IMR-90 (cell line): ENCODE data around the gene TCERG1L. TPM values are rescaled to one million over a fixed set of nuclear protein-coding genes. Genes with fewer than 3 reads are reported as not detected.

Experiments
- ATAC-seq: fragments of 200-7000 bp; cut with Tn5 transposase; 2 replicates; pipeline ENCODE4 v1.9.1; 2020; ENCODE audit warnings: low read depth, mild to moderate bottlenecking, moderate library complexity
- BruUV-seq: library from RNA; stranded (reverse); fragments of 400-500 nt; replicated peaks from 2 replicates; lab custom pipeline; 2021; lab: Mats Ljungman, UMichigan
- CTCF ChIA-PET: fragments of 300-600 bp; formaldehyde crosslinking; extraction: SDS; loops from one replicate; lab custom pipeline; 2021; ENCODE audit warnings: antibody characterized with exemption; lab: Yijun Ruan, JAX
- POLR2A ChIA-PET: fragments of 300-600 bp; sonication (Branson Sonifier 250); formaldehyde crosslinking; loops from one replicate; lab custom pipeline; 2022; ENCODE audit warnings: antibody characterized with exemption; ENCODE audit not compliant: unreplicated experiment; lab: Charles Lee
- DNase-seq: peaks from one replicate; pipeline ENCODE4 v3.0.0; 2013
- H2AFZ ChIP-seq: replicated peaks from 2 replicates; pipeline ENCODE3; 2013; ENCODE audit warnings: low read length, mild to moderate bottlenecking; ENCODE audit not compliant: poor library complexity
- H2AK5ac ChIP-seq: 2 replicates; pipeline ENCODE4 v1.6.1; 2013; ENCODE audit warnings: low read depth, low read length, inconsistent platforms
- H2AK9ac ChIP-seq: replicated peaks from 2 replicates; pipeline ENCODE3; 2013; ENCODE audit warnings: mild to moderate bottlenecking, low read depth, low read length, moderate library complexity; ENCODE audit not compliant: poor library complexity
- H2BK120ac ChIP-seq: 2 replicates; pipeline ENCODE4 v1.6.1; 2013; ENCODE audit warnings: low read depth, low read length, inconsistent platforms
- H2BK15ac ChIP-seq: 3 replicates; pipeline ENCODE4 v1.6.1; 2013; ENCODE audit warnings: low read depth, low read length, inconsistent platforms
- H2BK20ac ChIP-seq: 2 replicates; pipeline ENCODE4 v1.6.1; 2013; ENCODE audit warnings: low read depth, mild to moderate bottlenecking, inconsistent platforms, low read length, moderate library complexity
- H2BK5ac ChIP-seq: 2 replicates; pipeline ENCODE4 v1.6.1; 2013; ENCODE audit warnings: mild to moderate bottlenecking, low read depth, low read length, inconsistent platforms; ENCODE audit not compliant: poor library complexity, severe bottlenecking
- H3K14ac ChIP-seq: replicated peaks from 2 replicates; pipeline ENCODE4 v1.6.1; 2013; ENCODE audit warnings: low read depth, low read length, inconsistent platforms
- H3K18ac ChIP-seq: 2 replicates; pipeline ENCODE4 v1.6.1; 2013; ENCODE audit warnings: low read depth, low read length, control low read depth
- H3K23ac ChIP-seq: 2 replicates; pipeline ENCODE4 v1.6.1; 2013; ENCODE audit warnings: low read depth, low read length, inconsistent platforms
- H3K27ac ChIP-seq: 2 replicates; pipeline ENCODE4 v1.5.1; 2013; ENCODE audit warnings: mild to moderate bottlenecking, control low read depth, low read length; ENCODE audit not compliant: insufficient read depth
- H3K27me3 ChIP-seq: 2 replicates; pipeline ENCODE4 v1.6.1; 2013; ENCODE audit warnings: low read length; ENCODE audit not compliant: control insufficient read depth, insufficient read depth
- H3K36me3 ChIP-seq: 2 replicates; pipeline ENCODE4 v1.6.1; 2013; ENCODE audit warnings: low read length, mixed read lengths; ENCODE audit not compliant: control insufficient read depth, insufficient read depth
- H3K4ac ChIP-seq: 2 replicates; pipeline ENCODE4 v1.6.1; 2013; ENCODE audit warnings: low read depth, low read length, inconsistent platforms
- H3K4me1 ChIP-seq: 2 replicates; pipeline ENCODE4 v1.6.1; 2013; ENCODE audit warnings: low read length, mixed read lengths; ENCODE audit not compliant: control insufficient read depth, insufficient read depth
- H3K4me2 ChIP-seq: 2 replicates; pipeline ENCODE4 v1.6.1; 2013; ENCODE audit warnings: low read depth, mild to moderate bottlenecking, control low read depth, low read length, moderate library complexity
- H3K4me3 ChIP-seq: 2 replicates; pipeline ENCODE4 v1.5.1; 2013; ENCODE audit warnings: low read depth, mild to moderate bottlenecking, control low read depth, low read length, moderate library complexity; ENCODE audit not compliant: insufficient read depth
- H3K56ac ChIP-seq: 2 replicates; pipeline ENCODE4 v1.6.1; 2013; ENCODE audit warnings: low read length, inconsistent platforms; ENCODE audit not compliant: insufficient read depth; ENCODE audit errors: extremely low read depth
- H3K79me1 ChIP-seq, 2 experiments: 2 replicates each; pipeline ENCODE4 v1.6.1; 2013; ENCODE audit warnings: low read length in 2 of 2, inconsistent platforms in 1 of 2, low read depth in 1 of 2
- H3K9ac ChIP-seq: 2 replicates; pipeline ENCODE4 v1.6.1; 2013; ENCODE audit warnings: low read depth, low read length, control low read depth
- H3K9me1 ChIP-seq: 2 replicates; pipeline ENCODE4 v1.6.1; 2013; ENCODE audit warnings: low read length, inconsistent platforms; ENCODE audit not compliant: insufficient read depth
- H3K9me3 ChIP-seq: 2 replicates; pipeline ENCODE4 v1.6.1; 2013; ENCODE audit warnings: low read length; ENCODE audit not compliant: control insufficient read depth, insufficient read depth
- H4K20me1 ChIP-seq: 2 replicates; pipeline ENCODE4 v1.6.1; 2013; ENCODE audit warnings: low read length, inconsistent platforms; ENCODE audit not compliant: insufficient read depth
- H4K5ac ChIP-seq: 2 replicates; pipeline ENCODE4 v1.6.1; 2013; ENCODE audit warnings: mild to moderate bottlenecking, low read depth, low read length, control low read depth
- H4K8ac ChIP-seq, 2 experiments: 2 replicates each; pipeline ENCODE4 v1.6.1; 2013; ENCODE audit warnings: low read depth in 2 of 2, low read length in 2 of 2, control low read depth in 1 of 2, inconsistent platforms in 1 of 2
- H4K91ac ChIP-seq: 2 replicates; pipeline ENCODE4 v1.6.1; 2013; ENCODE audit warnings: low read depth, low read length, inconsistent platforms; ENCODE audit not compliant: insufficient read depth
- MAZ ChIP-seq: IDR thresholded peaks from 2 replicates; pipeline ENCODE4 v1.6.1; 2012; ENCODE audit warnings: low read depth, mild to moderate bottlenecking, low read length, improper control_type of control experiment, moderate library complexity, borderline replicate concordance
- POLR2A ChIP-seq: IDR thresholded peaks from 2 replicates; pipeline ENCODE4 v1.6.1; 2012; ENCODE audit warnings: mild to moderate bottlenecking, low read depth, low read length
- WGBS, 2 experiments: methylation state at CpG; one replicate each; pipeline versions ENCODE4 v1.1.5 to v1.1.7; 2013; ENCODE audit warnings: missing lambda C conversion rate in 2 of 2; ENCODE audit not compliant: insufficient read length in 1 of 2; ENCODE audit errors: extremely low coverage in 2 of 2; 5-methylcytosine and 5-hydroxymethylcytosine counted together
- dilution Hi-C: fragments of 300-500 bp; cut with HindIII; formaldehyde crosslinking; loops from one replicate; pipeline ENCODE4 v1.14.3; 2018; ENCODE audit warnings: low sequenced_read_pairs; ENCODE audit not compliant: unreplicated experiment
- in situ Hi-C: fragments of 300-500 bp; cut with MboI; formaldehyde crosslinking; loops from 3 replicates; pipeline ENCODE4 v1.14.3; 2019; ENCODE audit warnings: low sequenced_read_pairs, inconsistent platforms, mixed read lengths
- intact Hi-C: fragments of 100-400 bp; cut with micrococcal nuclease; formaldehyde crosslinking; loops from 2 replicates; pipeline ENCODE4 v1.10.0; 2022
- polyA plus RNA-seq, 3 experiments: library from polyadenylated mRNA; depleted of rRNA; stranded (reverse); fragments of >200 nt; gene quantifications; 2 replicates each; pipeline ENCODE4 v1.2.3, GENCODE V29; 2012; ENCODE audit warnings: low replicate concordance in 1 of 3
- total RNA-seq: library from RNA; depleted of rRNA; stranded (reverse); fragments of >200 nt; gene quantifications from 2 replicates; pipeline ENCODE4 v1.2.3, GENCODE V29; 2012
- TF ChIP-seq, protein P1 (sequence below): fragments of 150-350 bp; IDR thresholded peaks from 2 replicates; pipeline ENCODE4 v1.6.1; 2017; ENCODE audit warnings: mild to moderate bottlenecking, antibody characterized with exemption, low read length, low read depth

The TCERG1L gene
- total and polyA plus RNA-seq, 2 of the 4 experiments (the other 2 are of a cell fraction): not detected

DNA sequence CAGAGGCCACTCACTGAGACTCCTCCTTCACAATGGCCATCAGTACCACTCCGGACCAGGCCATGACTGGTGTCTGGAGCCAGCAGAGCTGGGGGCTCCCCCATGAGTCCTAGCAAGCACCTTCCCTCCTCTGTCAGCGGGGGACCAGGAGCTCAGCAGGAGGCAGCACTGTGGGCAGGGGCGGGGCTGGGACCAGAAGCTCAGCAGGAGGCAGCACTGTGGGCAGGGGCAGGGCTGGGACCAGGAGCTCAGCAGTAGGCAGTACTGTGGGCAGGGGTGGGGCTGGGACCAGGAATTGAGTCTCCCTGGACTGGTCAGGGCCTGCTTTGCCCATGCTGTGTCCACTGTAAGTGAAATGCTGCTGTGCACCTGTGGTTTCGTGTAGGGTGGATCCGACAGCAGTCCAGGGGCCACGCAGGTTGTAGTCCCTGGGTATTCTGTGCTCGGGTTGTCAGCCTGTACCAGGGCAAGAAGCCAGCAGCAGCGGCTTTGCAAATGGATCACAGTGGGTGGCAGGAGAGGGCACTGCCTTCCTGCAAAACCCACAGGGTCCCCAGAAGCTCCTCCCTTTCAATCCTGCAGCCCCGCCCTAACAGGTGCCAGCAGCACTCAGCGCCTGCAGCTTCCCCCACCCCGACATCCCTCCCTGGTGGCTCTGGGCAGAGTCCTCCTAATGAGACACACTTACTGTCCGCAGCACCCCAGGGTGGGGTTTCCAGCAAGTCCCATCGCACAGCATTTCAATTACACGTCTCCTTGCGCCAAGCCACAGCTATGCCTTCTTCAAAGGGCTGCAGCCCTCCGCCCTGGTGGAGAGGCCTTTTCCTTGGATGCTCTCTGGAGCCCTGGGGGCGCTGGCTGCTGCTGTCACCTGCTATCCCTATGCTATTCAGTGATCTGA is 220.5 kb downstream of the TCERG1L start (continued):
- TF ChIP-seq, protein P1, sequence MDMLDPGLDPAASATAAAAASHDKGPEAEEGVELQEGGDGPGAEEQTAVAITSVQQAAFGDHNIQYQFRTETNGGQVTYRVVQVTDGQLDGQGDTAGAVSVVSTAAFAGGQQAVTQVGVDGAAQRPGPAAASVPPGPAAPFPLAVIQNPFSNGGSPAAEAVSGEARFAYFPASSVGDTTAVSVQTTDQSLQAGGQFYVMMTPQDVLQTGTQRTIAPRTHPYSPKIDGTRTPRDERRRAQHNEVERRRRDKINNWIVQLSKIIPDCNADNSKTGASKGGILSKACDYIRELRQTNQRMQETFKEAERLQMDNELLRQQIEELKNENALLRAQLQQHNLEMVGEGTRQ: no peak

DNA sequence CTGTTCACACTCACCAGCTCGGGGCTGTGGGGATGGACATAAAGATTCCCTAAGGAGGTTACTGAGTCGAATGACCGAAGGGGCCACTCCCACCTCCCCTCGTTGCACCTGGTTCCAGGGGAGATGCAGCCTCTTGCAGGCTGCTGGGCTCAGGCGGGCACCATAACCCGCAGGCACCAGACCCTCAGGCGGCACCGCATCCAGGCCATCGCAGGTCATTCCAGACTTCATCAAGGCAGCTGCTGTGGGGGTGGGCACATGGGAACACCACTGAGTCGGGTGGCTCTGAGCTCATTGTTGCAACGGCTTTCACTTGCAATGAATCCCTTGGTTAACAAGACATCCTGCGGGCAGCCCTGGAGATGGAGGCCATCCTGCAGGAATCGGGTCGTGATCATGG is 221.7 kb downstream of the TCERG1L start:
- Histone ChIP-seq H3K56ac (no peak overlapping the region), H3K18ac (no peak overlapping the region), H4K20me1 (no peaks in the 10 kb centered on the region), H2BK120ac (no peak overlapping the region), H3K27ac (no peak overlapping the region), H3K9ac (no peak overlapping the region), H3K79me1 (no peaks in the 10 kb centered on the region), H2BK15ac (no peak overlapping the region), H3K23ac (no peak overlapping the region), H3K36me3 (no peaks in the 10 kb centered on the region), H3K27me3 (no peaks in the 10 kb centered on the region), H4K91ac (no peak overlapping the region), H2AK9ac (no peak overlapping the region), H3K4me1 (no peaks in the 10 kb centered on the region), H3K4ac (no peak overlapping the region), H2AFZ (no peak overlapping the region), H3K4me2 (no peak overlapping the region), H3K9me3 (peaks cover 59% of the 10 kb centered on the region), H3K14ac (no peak overlapping the region), H3K9me1 (no peaks in the 10 kb centered on the region), H3K4me3 (no peak overlapping the region), H4K5ac (no peak overlapping the region), H2BK5ac (no peak overlapping the region), H2AK5ac (no peak overlapping the region), H4K8ac (no peak overlapping the region), H2BK20ac (no peak overlapping the region)
- no peak for DNase-seq
- ChIA-PET POLR2A (no interaction called here), CTCF (no interaction called here)
- ATAC-seq: no peak
- BruUV-seq: no TSS peak
- TF ChIP-seq MAZ: no peak
- TF ChIP-seq POLR2A: no peak
- in situ Hi-C loops (no loop called here), dilution Hi-C loops (no loop called here), intact Hi-C loops (no loop called here)
- WGBS, 2 experiments: 78% methylated on average over 7 of the region's 14 CpGs; no CpG with 5 or more reads in 1 of the 2 experiments
